Measurements from ENCODE around the gene RAD18. TPM values are rescaled to one million over a fixed set of nuclear protein-coding genes. Genes with fewer than 3 reads are reported as not detected.

RAD18 gene
- total RNA-seq, 5 donors from 2014 or later (not counting 1 experiment from before 2014, with no cell fraction given): 13.7 to 18.5 (median 16.5) TPM

GRCh38 chr3:8857720-8858367, 105.4 kb downstream of the RAD18 start:
- Mint-ChIP-seq H3K36me3 (peaks cover 8% of the 10 kb centered on the region), H3K9me3 (no peaks in the 10 kb centered on the region), H3K27me3 (no peaks in the 10 kb centered on the region), H3K27ac (no peak overlapping the region), H3K4me1 (no peaks in the 10 kb centered on the region), H3K4me3 (no peak overlapping the region)
- POLR2A ChIA-PET: no interaction called here
- no peak for ATAC-seq (replicated peaks in 1 of 4)
- H3K9me3 ChIP-seq: no peaks in the 10 kb centered on the region
- H3K27ac ChIP-seq (ENCODE audit: low read length): no peak overlapping the region
- CTCF ChIA-PET: no interaction called here
- H3K27me3 ChIP-seq (replicated peaks in 1 of 2; ENCODE audit: control insufficient read depth in 2 of 2, extremely low read depth in 1 of 2, insufficient read depth in 2 of 2, low read length in 1 of 2): no peaks in the 10 kb centered on the region
- H3K4me3 ChIP-seq (ENCODE audit: control insufficient read depth in 1 of 2, extremely low read depth in 1 of 2, low read length in 1 of 2): no peak overlapping the region
- no CpG with 5 or more reads among the region's 8 CpGs for WGBS (ENCODE audit: insufficient coverage)
- no peak for DNase-seq
- no peaks in the 10 kb centered on the region for H3K4me1 ChIP-seq (ENCODE audit: control insufficient read depth in 1 of 2, extremely low read depth in 1 of 2, insufficient read depth in 2 of 2, low read length in 2 of 2)
- H3K36me3 ChIP-seq (ENCODE audit: control insufficient read depth in 2 of 2, extremely low read depth in 1 of 2, insufficient read depth in 1 of 2, low read length in 1 of 2): no peaks in the 10 kb centered on the region

- Histone ChIP-seq H3K36me3 (ENCODE audit: control insufficient read depth in 2 of 2, extremely low read depth in 1 of 2, insufficient read depth in 1 of 2, low read length in 1 of 2) (no peaks in the 10 kb centered on the region), H3K27me3 (replicated peaks in 1 of 2; ENCODE audit: control insufficient read depth in 2 of 2, extremely low read depth in 1 of 2, insufficient read depth in 2 of 2, low read length in 1 of 2) (peaks cover 0 to 3% of the 10 kb centered on the region in 2 experiments), H3K4me1 (ENCODE audit: control insufficient read depth in 1 of 2, extremely low read depth in 1 of 2, insufficient read depth in 2 of 2, low read length in 2 of 2) (no peaks in the 10 kb centered on the region), H3K27ac (ENCODE audit: low read length) (no peak overlapping the region), H3K9me3 (no peaks in the 10 kb centered on the region), H3K4me3 (ENCODE audit: control insufficient read depth in 1 of 2, extremely low read depth in 1 of 2, low read length in 1 of 2) (no peak overlapping the region)
- ATAC-seq (replicated peaks in 1 of 4) (no peak), DNase-seq (no peak)
- POLR2A ChIA-PET: no interaction called here
- Mint-ChIP-seq H3K36me3 (peaks cover 7% of the 10 kb centered on the region), H3K9me3 (no peaks in the 10 kb centered on the region), H3K4me1 (no peaks in the 10 kb centered on the region), H3K4me3 (no peak overlapping the region), H3K27ac (no peak overlapping the region), H3K27me3 (no peaks in the 10 kb centered on the region)
- WGBS (ENCODE audit: insufficient coverage): no CpG with 5 or more reads among the region's 1 CpG
- CTCF ChIA-PET: no interaction called here
These were observed 106.6 kb downstream of the RAD18 start for GRCh38 chr3:8856721-8857120.

GRCh38 chr3:8856071-8856470, 107.2 kb downstream of the RAD18 start:
- Mint-ChIP-seq H3K27me3 (no peaks in the 10 kb centered on the region), H3K27ac (no peak overlapping the region), H3K9me3 (no peaks in the 10 kb centered on the region), H3K4me3 (no peak overlapping the region), H3K36me3 (peaks cover 7% of the 10 kb centered on the region), H3K4me1 (no peaks in the 10 kb centered on the region)
- 98% methylated on average over 6 of the region's 10 CpGs for WGBS (ENCODE audit: insufficient coverage)
- H3K9me3 ChIP-seq: no peaks in the 10 kb centered on the region
- H3K27me3 ChIP-seq (replicated peaks in 1 of 2; ENCODE audit: control insufficient read depth in 2 of 2, extremely low read depth in 1 of 2, insufficient read depth in 2 of 2, low read length in 1 of 2): peaks cover 0 to 3% of the 10 kb centered on the region in 2 experiments
- CTCF ChIA-PET: no interaction called here
- H3K4me3 ChIP-seq (ENCODE audit: control insufficient read depth in 1 of 2, extremely low read depth in 1 of 2, low read length in 1 of 2): no peak overlapping the region
- ATAC-seq (replicated peaks in 1 of 4) (no peak), DNase-seq (no peak)
- no peaks in the 10 kb centered on the region for H3K36me3 ChIP-seq (ENCODE audit: control insufficient read depth in 2 of 2, extremely low read depth in 1 of 2, insufficient read depth in 1 of 2, low read length in 1 of 2)
- H3K4me1 ChIP-seq (ENCODE audit: control insufficient read depth in 1 of 2, extremely low read depth in 1 of 2, insufficient read depth in 2 of 2, low read length in 2 of 2): no peaks in the 10 kb centered on the region
- no peak overlapping the region for H3K27ac ChIP-seq (ENCODE audit: low read length)
- POLR2A ChIA-PET: no interaction called here

GRCh38 chr3:8854656-8855055, 108.6 kb downstream of the RAD18 start:
- no peaks in the 10 kb centered on the region for H3K4me1 Mint-ChIP-seq
- CTCF ChIA-PET: no interaction called here
- no peak for ATAC-seq (replicated peaks in 1 of 4)
- POLR2A ChIA-PET: no interaction called here
- Histone ChIP-seq H3K27me3 (replicated peaks in 1 of 2; ENCODE audit: control insufficient read depth in 2 of 2, extremely low read depth in 1 of 2, insufficient read depth in 2 of 2, low read length in 1 of 2) (peaks cover 0 to 3% of the 10 kb centered on the region in 2 experiments), H3K4me1 (ENCODE audit: control insufficient read depth in 1 of 2, extremely low read depth in 1 of 2, insufficient read depth in 2 of 2, low read length in 2 of 2) (no peaks in the 10 kb centered on the region), H3K4me3 (ENCODE audit: control insufficient read depth in 1 of 2, extremely low read depth in 1 of 2, low read length in 1 of 2) (no peak overlapping the region), H3K36me3 (ENCODE audit: control insufficient read depth in 2 of 2, extremely low read depth in 1 of 2, insufficient read depth in 1 of 2, low read length in 1 of 2) (no peaks in the 10 kb centered on the region), H3K27ac (ENCODE audit: low read length) (no peak overlapping the region), H3K9me3 (no peaks in the 10 kb centered on the region)
- no peaks in the 10 kb centered on the region for H3K27me3 Mint-ChIP-seq
- H3K36me3 Mint-ChIP-seq: peaks cover 7% of the 10 kb centered on the region
- no peak overlapping the region for H3K4me3 Mint-ChIP-seq
- WGBS (ENCODE audit: insufficient coverage): no CpG with 5 or more reads among the region's 4 CpGs
- DNase-seq: no peak
- no peaks in the 10 kb centered on the region for H3K9me3 Mint-ChIP-seq
- no peak overlapping the region for H3K27ac Mint-ChIP-seq

- POLR2A ChIA-PET: no interaction called here
- no peak overlapping the region for H3K4me3 ChIP-seq (ENCODE audit: control insufficient read depth in 1 of 2, extremely low read depth in 1 of 2, low read length in 1 of 2)
- H3K4me1 ChIP-seq (ENCODE audit: control insufficient read depth in 1 of 2, extremely low read depth in 1 of 2, insufficient read depth in 2 of 2, low read length in 2 of 2): no peaks in the 10 kb centered on the region
- H3K27me3 ChIP-seq (replicated peaks in 1 of 2; ENCODE audit: control insufficient read depth in 2 of 2, extremely low read depth in 1 of 2, insufficient read depth in 2 of 2, low read length in 1 of 2): peaks cover 0 to 3% of the 10 kb centered on the region in 2 experiments
- no peaks in the 10 kb centered on the region for H3K36me3 ChIP-seq (ENCODE audit: control insufficient read depth in 2 of 2, extremely low read depth in 1 of 2, insufficient read depth in 1 of 2, low read length in 1 of 2)
- DNase-seq (no peak), ATAC-seq (replicated peaks in 1 of 4) (no peak)
- H3K9me3 Mint-ChIP-seq: no peaks in the 10 kb centered on the region
- H3K27ac ChIP-seq (ENCODE audit: low read length): no peak overlapping the region
- peaks cover 7% of the 10 kb centered on the region for H3K36me3 Mint-ChIP-seq
- CTCF ChIA-PET: no interaction called here
- H3K27ac Mint-ChIP-seq: no peak overlapping the region
- WGBS (ENCODE audit: insufficient coverage): 96% methylated on average over 2 of the region's 5 CpGs
- H3K4me1 Mint-ChIP-seq: no peaks in the 10 kb centered on the region
- H3K27me3 Mint-ChIP-seq: no peaks in the 10 kb centered on the region
- H3K9me3 ChIP-seq: no peaks in the 10 kb centered on the region
- no peak overlapping the region for H3K4me3 Mint-ChIP-seq
These were observed 110.2 kb downstream of the RAD18 start for GRCh38 chr3:8853081-8853480.

- 100% methylated on average over 3 of the region's 5 CpGs for WGBS (ENCODE audit: insufficient coverage)
- Histone ChIP-seq H3K27me3 (replicated peaks in 1 of 2; ENCODE audit: control insufficient read depth in 2 of 2, extremely low read depth in 1 of 2, insufficient read depth in 2 of 2, low read length in 1 of 2) (peaks cover 0 to 3% of the 10 kb centered on the region in 2 experiments), H3K9me3 (no peaks in the 10 kb centered on the region), H3K27ac (ENCODE audit: low read length) (no peak overlapping the region), H3K4me3 (ENCODE audit: control insufficient read depth in 1 of 2, extremely low read depth in 1 of 2, low read length in 1 of 2) (no peak overlapping the region), H3K36me3 (ENCODE audit: control insufficient read depth in 2 of 2, extremely low read depth in 1 of 2, insufficient read depth in 1 of 2, low read length in 1 of 2) (no peaks in the 10 kb centered on the region), H3K4me1 (ENCODE audit: control insufficient read depth in 1 of 2, extremely low read depth in 1 of 2, insufficient read depth in 2 of 2, low read length in 2 of 2) (no peaks in the 10 kb centered on the region)
- H3K9me3 Mint-ChIP-seq: no peaks in the 10 kb centered on the region
- no peak for ATAC-seq (replicated peaks in 1 of 4)
- no peaks in the 10 kb centered on the region for H3K27me3 Mint-ChIP-seq
- H3K4me1 Mint-ChIP-seq: no peaks in the 10 kb centered on the region
- peaks cover 7% of the 10 kb centered on the region for H3K36me3 Mint-ChIP-seq
- no peak for DNase-seq
- no peak overlapping the region for H3K4me3 Mint-ChIP-seq
- no peak overlapping the region for H3K27ac Mint-ChIP-seq
- CTCF ChIA-PET: no interaction called here
- POLR2A ChIA-PET: no interaction called here
These were observed 110.8 kb downstream of the RAD18 start for GRCh38 chr3:8852511-8852910.

GRCh38 chr3:8851703-8852102, 111.6 kb downstream of the RAD18 start:
- ATAC-seq (replicated peaks in 1 of 4): no peak
- H3K36me3 Mint-ChIP-seq: peaks cover 7% of the 10 kb centered on the region
- H3K27me3 Mint-ChIP-seq: no peaks in the 10 kb centered on the region
- H3K27me3 ChIP-seq (replicated peaks in 1 of 2; ENCODE audit: control insufficient read depth in 2 of 2, extremely low read depth in 1 of 2, insufficient read depth in 2 of 2, low read length in 1 of 2): peaks cover 0 to 3% of the 10 kb centered on the region in 2 experiments
- WGBS (ENCODE audit: insufficient coverage): 93% methylated on average over 3 of the region's 4 CpGs
- H3K27ac Mint-ChIP-seq: no peak overlapping the region
- no peak for DNase-seq
- no peak overlapping the region for H3K4me3 Mint-ChIP-seq
- H3K4me3 ChIP-seq (ENCODE audit: control insufficient read depth in 1 of 2, extremely low read depth in 1 of 2, low read length in 1 of 2): no peak overlapping the region
- no peaks in the 10 kb centered on the region for H3K4me1 ChIP-seq (ENCODE audit: control insufficient read depth in 1 of 2, extremely low read depth in 1 of 2, insufficient read depth in 2 of 2, low read length in 2 of 2)
- POLR2A ChIA-PET: no interaction called here
- H3K9me3 ChIP-seq: no peaks in the 10 kb centered on the region
- H3K36me3 ChIP-seq (ENCODE audit: control insufficient read depth in 2 of 2, extremely low read depth in 1 of 2, insufficient read depth in 1 of 2, low read length in 1 of 2): no peaks in the 10 kb centered on the region
- no peak overlapping the region for H3K27ac ChIP-seq (ENCODE audit: low read length)
- CTCF ChIA-PET: no interaction called here
- H3K9me3 Mint-ChIP-seq: no peaks in the 10 kb centered on the region
- no peaks in the 10 kb centered on the region for H3K4me1 Mint-ChIP-seq
